Measurements from ENCODE around the gene FGD5.

- no peak for TF ChIP-seq CTCF (IDR thresholded peaks at IDR 0.05)
- no peak for TF ChIP-seq ZFX (IDR thresholded peaks at IDR 0.05; ENCODE audit: borderline replicate concordance)
Measured at GRCh38 chr3:14969671-14970070, 150.9 kb downstream of the FGD5 start.
